Activated CD8-positive, alpha-beta memory T cell treated with anti-CD3 and anti-CD28 coated beads, Interleukin-2, amount 50 U/mL, for 1 hour (primary cell): ENCODE results near the gene HOXB9.

Experiments used
- DNase-seq: peaks from one replicate; pipeline ENCODE4 v3.0.0-alpha.2; 2020; ENCODE audit errors: extremely low read depth

Gene HOXB9

DNA sequence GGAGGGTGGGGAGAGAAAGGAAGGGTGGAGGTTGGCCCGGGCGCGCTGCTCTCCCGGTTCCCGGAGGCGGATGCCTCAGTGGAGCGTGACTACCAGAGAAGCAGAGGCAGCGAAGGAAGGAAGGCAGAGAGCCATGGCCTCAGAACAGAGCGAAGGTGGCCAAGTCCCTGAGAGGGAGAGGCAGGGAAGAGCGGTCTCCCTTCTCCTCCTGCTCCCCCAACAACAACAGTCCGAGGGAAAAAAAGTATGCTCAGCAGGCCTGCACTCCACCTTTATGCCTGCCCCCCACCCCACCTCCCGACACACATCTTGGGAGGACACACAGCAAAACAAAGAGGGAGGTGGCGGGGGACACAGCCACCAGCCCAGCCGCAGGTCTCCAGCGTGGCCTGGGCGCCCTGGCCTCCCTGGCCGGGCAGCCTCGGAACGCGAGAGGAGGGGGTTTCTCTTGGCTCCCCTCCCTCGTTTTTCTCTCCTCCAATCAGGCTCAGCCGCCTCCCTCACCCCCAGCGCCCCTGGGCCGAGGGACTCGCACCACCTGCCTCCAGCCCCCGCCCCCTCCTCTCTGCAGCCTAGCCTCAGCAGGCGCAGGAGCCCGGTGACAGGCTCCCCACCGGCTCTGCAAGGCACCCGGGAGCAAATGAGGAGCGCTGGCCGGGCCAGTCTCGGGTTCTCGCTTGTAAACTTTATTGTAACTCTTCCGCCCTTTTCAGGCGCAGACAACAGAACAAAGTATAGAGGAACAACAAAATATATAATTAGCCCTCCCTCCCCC, 14.3 kb downstream of the HOXB9 start:
- no peak for DNase-seq

DNA sequence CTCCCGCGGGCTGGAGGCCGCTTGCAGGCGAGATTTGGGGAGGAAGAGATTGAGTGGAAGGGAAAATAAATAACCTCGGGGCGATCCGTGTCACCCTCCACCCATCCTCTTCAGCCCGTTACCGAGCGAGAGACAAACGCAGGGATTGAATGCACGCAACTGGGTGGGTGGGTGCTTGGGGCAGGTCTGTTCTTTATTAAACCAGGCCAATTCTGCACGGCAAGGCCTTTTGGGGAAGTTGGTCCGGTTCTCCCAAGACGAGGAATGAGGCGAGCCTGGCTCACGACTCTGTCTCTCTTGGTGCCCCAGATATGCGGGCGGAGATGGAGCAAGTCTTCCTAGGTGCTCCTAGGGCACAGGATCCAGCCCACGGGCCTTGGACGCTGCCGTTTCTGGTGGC, 14.9 kb downstream of the HOXB9 start:
- no peak for DNase-seq

DNA sequence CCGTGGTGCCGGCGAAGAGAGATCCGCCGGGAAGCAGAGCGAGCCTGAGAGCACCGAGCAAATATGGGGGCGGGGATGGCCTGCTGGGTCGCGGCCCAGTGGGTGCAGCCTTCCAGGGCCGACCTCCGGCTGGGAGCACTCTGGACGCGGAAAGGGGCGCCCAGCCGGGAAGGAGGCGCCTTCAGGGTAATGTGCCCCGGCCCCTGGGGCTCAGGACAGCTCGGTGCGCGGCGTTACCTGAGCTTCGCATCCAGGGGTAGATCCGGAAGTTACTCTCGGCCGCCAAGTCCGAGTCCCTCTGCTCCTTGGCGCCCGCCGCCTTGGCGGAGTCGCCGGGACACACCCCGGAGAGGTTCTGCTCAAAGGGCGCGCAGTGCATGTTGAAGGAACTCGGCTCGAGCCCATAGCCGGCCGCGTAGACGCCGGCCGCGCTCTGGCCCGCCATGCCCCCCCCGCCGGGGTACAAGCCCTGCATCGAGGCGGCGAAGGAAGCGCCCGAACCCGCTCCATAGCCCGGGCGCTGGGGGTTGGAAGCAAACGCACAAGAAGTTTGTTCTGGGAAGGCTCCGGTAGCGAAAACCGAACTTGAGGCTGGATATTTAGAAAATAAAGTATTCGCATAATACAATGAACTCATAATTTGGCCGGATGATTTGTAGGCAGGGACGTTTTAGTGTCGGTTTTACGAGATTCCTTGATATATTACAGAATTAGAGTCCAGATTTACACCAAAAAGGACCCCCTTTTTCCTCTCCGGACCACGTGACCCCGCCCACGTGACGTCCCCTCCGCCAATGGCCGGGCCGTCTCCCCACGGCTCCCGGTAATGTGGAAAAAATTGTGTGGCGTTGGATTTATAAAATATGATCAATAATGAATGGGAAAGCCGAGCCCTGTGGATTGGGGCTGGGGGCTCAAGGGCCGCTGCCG, 15.6 kb downstream of the HOXB9 start, which contains the start of gene HOXB7:
Gene HOXB7 (minus strand): TSS at position 736 of the 930 bp plus-strand sequence. CDS start 99 bp downstream, at position 637.
- no peak for DNase-seq

DNA sequence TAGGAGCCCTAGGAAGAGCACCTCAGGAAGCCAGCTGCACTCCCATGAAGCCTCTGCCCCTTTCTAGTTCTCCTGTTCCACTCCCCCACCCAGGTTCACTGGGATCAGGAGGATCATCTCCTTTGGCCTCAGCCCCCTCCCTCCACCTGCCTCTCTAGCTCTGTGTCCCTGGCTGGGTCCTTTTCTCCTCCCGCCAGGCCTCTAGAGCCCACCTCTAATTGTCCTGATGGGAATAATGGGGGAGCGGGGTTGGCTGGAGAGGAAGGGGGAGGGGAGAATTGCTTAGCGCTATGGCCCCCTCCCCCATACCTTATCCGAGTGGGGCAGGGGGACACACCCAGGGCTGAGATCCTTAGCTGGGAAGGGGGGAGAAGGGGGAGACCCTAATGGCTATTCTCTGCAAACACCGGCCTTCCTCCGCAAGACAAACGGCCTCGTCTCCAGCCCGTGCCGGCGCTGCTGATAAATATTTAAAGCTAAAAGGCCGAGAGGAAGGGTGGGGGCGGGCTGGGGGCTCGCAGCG, 16.3 kb downstream of the HOXB9 start:
- DNase-seq = no peak

DNA sequence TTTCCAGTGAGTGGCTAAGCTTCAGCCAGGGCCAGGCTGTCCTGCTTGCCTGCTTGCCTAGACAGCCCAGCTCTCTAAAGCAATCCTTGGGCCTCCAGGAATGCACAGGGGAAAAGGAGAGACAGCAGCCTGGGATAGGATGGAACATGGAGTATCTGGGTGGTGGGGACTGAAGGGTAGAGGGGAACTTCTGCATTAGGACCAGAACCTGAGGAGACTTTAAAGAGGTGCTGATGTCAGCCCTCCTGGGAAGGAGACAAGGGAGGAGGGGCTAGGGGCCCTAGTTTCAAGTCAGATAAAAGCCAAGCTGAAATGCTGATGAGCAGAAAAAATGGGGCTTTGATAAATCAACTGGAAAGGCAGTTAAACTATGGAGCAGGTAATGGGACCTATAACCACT, 17.1 kb downstream of the HOXB9 start:
- no peak for DNase-seq

DNA sequence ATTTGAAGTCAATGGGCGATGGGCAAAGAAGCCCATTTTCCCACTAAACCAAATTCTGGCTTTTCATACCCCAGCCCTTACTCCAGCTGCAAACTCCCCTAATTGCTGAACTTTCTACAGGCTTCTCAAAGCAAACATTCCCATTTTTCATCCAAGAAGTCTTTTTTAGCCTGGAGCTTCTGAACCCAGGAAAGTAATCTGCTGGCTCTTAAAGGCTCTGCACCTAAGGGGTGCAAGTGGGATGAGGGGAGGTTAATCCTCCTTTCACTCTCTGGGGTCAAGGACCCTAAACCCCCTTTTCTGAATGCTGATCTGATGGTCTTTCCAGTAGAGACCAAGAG, 17.7 kb downstream of the HOXB9 start:
- DNase-seq = no peak

DNA sequence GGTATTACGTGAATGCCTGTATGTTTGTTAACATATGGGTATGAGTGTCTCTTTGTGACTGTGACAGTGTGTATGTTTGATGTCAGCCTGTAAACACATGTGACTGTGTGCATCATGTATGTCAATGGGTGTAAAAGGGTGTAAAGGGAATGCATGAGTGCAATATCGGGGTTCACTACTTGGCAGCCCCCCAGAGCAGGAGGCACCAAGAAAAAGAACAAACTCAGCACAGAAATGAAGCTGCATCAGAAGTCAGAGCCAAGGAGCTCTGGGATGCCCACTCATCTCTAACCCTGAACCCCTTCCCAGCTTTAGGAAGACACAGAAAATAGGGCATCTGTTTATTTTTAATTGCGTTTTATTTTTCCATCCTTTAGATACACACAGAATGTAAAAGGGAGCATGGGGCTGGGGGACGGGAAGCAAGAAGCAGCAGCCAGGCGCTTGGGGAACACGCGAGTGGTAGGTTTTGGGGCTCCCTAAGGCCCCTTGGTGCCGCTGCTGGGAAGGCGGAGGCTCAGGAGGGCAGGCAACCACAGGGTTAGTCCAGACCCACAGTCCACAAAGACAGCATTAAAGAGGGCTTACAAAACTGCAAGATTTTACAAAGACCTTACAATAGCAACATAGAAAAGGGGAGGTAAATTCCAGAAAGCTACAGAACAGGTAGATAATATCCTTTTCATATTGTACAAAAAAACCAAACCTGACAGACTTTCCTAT, 19.1 kb downstream of the HOXB9 start:
- DNase-seq = no peak

DNA sequence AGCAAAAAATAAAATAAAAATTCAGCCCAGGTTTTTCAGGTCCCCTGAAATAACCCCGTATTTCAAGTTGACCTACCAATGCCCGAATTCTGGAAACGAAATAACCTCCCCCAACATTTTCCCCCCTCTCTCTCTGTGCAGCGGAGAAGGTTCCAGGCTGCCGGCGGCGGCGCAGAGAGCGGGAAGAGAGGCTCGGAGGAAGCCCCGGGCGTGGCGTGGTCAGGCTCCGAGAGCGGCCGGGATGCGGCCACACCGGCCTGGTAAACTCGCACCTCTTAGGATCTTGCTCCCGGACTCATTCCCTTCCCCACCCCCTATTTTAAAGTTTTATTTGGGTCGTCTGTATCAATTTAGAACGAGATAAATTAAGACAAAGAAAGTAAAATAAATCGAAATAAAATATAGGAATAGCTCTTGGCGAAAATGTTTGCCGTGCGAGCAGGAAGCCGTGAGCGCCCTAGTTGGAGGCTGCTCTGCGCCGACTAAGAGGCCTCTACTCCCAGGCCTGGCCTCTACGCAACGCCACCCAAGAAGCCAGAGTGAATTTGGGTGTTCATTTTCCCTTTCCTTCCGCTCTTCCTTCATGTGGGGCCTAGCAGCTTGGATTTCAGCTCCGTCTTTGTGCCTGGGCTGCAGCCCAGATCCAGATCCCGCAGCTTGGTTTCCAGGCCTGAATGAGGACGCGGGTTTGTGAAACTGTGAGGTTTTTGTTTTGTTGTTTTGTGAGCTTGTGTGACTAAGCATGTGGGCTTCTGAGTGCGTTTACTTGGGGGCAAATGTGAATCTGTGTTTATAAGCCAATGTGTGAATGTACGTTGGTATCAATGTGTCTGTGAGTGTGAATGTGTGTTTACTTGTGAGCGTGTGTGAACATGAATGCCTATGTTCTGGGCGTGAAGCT, 19.9 kb downstream of the HOXB9 start:
- DNase-seq = no peak

DNA sequence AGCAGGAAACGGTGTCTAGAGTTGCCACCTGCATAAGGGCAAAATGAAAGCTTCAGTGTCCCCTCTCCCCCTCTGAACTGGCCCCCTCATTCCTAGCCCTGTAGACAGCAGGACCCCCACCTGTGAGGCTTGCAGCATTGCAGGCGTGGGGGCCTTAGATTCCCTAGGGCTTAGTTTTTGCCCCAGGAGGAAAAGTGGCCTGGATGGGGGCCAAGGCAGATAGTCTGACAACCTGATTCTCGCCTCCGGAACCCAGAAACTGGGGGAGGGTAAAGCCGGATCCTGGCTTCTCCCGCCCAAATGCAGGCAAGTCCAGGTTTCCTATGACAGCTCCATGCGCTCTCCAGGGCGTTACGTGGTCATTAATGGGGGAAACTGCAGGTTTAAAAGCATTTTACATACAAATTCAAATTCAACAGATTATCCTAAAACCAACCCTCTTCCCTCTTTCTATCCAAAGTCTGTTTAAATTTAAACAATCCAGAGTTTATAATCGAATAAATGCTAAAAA, 20.7 kb downstream of the HOXB9 start:
- DNase-seq = no peak

DNA sequence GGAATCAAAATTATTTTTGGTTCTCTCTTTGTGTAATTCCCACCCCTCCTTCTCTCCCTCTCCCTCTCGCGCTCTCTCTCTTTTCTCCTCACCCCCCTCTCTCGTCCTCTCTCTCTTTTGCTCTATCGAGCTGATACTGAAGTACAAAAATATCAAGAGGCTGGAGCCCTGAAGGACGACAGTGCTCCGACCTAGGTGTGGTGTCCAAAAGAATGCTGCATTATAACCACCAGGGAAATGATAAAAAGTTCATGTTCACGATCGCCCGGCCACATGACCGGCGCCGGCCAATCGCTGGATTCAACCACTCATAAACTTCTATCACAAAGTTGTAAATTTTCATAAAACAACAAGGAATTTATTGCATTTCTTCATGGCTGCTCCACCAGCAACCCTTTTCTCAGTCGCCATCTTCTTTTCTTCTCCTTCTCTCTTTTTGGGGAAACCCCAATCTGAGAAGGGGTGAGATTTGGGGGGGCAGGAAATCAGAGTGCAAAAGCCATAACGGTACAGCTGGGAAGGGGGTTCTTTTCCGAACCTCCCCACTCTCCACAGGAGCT, 21.3 kb downstream of the HOXB9 start, which contains the start of gene HOXB6:
Gene HOXB6 (minus strand): TSS at position 217 of the 560 bp plus-strand sequence. CDS start 6,836 bp downstream, outside the sequence.
- no peak for DNase-seq

DNA sequence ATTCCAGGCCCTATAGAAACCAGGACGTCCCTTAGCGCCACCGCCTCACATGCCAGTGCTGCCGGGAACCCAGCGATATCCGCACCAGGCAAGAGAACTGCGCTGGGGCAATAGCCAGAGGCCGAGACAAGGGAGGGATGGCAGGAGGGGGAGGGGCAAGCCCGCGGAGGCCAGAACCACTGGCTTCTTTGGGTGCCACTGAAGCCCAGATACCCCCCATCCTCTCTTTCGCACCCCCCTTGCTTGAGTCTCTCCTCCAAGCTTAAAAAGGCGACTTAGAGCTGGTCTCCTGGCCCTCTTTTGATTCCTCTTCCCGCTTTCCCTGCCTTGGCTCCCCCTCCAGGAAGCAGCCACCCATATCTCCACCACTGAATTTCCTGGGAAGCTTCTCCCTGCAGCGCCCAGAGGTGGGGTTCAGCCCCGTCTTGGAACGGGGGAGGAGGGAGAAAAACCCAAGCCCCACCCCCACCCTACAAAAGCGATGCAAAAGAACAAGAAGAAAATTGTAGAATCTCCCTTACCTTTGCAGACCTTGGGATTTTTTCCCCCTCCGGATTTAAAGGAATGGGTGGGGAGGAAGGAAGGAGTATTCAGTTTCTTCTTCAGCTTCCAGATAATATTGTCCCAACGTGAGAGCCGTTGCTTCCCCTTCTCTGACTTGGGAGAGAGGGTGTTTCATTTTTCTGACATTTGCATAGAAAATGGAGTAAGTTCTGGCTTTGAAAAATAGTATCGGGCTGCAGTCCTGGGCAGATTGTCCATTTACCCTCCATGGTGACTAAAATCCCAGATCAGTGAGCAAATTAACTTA, 22.0 kb downstream of the HOXB9 start:
- no peak for DNase-seq

DNA sequence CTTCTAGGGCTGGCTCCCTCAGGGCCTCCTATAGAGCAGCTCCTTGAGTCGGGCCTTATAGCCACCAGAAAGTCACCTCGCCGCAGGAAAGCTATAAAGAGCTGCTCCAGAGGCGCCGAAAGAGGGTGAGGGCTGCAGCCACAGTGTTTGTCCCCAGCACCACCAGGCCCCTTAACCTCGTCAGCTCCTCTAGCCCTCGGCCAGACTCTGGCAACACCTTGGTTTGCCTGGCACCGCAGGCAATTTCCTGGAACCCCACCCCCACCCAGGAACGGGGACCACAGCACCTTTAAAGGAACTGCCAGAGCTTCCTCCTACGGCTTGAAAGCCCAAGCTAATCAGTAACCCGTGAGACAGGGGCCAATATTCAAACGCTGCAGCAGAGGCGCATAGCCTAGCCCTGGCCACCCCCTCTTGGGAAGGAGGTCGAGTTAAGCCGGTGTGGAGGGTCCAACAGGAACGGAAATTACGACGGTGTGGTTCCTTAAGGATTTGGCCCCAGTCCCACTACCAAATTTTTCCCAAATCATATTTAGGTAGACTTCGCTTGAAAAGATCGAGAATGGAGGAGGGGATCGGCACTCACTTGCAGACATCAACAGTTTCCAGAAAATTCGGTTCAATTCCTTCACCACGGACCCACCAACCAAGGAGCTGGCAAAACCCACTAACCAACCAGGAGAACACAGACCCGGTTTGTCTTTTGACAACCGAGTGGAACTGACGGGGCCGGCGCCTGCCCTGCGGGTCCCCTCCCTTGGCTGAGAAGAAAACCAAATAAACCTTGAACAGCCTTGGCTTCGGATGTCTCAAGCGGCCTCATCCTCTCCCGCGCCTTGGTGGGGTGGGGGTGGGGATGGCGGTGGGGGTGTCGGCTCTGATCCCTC, 24.4 kb downstream of the HOXB9 start:
- no peak for DNase-seq

DNA sequence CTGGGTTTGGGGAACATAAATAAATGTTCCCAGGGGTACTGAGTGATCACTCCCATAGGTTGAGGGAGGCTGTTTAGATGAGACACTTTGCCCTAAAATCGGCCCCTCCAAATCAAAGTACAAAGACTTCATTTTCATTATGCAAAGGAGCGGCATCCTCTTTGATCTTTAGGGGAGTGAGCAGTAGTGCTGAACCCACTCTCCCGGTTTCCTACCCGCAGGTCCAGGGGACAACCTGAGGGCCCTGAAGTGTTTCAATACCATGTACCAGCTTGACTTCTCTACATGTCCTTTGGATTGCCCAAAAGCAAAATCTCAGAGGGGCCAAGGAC, 25.0 kb downstream of the HOXB9 start:
- no peak for DNase-seq

DNA sequence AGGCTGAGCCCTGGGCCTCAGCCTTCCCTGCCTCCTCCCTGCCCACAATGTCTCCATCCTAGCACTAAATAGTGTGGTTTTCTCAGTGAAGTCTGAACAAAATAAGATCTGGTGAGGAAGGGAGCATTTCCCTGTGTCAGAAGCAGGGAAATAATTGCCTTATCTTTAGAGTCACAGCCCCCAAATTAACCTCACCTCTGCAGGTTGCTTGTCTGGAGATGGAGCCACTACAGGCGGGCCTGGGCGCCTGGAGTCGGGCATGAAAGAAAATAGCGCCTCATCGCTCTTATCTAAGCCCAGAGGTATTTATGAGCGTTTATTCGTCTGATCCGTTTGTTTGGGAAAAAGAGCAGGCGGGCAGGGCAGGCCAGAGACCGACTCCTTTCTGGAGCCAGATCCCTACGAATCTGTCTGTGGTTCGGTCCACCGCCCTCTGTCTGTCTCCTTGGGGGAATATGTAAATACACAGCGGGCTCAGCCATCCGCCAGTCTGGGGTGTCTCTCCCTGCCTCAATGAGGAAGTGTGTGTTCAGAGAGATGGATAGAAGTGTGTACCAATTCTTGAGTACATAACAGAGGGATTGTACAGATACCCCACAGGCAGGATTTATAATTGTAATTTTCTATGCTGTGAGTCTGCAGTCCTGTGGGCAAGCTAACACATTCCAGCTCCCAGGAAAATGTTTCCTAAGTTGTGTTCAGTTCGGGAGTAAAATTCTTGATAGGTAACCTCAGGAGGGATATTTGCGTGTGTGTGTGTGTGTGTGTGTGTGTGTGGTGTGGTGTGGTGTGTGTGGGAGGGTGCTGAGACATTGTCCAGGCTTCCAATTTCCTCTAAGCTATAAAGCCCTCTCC, 25.7 kb downstream of the HOXB9 start:
- no peak for DNase-seq

DNA sequence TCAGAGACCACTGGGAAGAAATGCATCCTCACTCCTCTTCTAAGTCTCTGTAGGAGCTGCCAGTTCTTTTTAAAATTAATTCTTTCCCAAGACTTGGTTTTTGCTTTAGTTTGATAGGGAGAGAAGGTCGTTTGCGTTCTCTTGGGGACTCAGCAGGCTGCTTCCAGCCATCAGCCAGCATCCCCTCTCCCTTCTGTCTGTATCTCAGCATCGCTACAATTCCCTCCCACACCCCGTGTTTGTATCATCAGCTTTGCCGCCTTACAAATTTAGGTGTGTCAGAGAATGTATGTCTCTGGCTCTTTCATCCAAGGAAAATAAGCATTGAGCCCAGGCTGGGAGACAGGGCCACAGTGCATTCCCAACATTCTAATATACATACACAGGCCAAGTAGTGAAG, 26.8 kb downstream of the HOXB9 start:
- DNase-seq = no peak

DNA sequence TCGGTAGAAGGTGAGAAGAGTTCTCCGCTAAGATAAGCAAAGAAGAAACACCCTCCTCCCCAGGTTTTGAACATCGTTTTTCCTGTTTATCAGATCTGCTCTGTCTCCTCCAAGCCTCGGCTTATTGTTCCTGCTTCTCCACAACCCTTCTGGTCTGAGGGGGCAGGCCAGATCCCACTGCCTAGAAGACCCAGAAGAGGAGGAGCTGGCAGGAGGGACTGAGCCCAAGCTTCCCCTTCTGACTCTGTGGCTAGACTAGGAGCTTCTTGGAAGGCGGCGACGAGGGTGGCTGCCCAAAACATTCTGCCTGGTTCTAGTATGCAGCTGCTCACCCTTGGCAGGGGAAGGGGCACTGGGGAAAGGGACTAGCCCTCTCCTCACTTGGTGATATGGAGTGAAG, 27.4 kb downstream of the HOXB9 start:
- DNase-seq = no peak

DNA sequence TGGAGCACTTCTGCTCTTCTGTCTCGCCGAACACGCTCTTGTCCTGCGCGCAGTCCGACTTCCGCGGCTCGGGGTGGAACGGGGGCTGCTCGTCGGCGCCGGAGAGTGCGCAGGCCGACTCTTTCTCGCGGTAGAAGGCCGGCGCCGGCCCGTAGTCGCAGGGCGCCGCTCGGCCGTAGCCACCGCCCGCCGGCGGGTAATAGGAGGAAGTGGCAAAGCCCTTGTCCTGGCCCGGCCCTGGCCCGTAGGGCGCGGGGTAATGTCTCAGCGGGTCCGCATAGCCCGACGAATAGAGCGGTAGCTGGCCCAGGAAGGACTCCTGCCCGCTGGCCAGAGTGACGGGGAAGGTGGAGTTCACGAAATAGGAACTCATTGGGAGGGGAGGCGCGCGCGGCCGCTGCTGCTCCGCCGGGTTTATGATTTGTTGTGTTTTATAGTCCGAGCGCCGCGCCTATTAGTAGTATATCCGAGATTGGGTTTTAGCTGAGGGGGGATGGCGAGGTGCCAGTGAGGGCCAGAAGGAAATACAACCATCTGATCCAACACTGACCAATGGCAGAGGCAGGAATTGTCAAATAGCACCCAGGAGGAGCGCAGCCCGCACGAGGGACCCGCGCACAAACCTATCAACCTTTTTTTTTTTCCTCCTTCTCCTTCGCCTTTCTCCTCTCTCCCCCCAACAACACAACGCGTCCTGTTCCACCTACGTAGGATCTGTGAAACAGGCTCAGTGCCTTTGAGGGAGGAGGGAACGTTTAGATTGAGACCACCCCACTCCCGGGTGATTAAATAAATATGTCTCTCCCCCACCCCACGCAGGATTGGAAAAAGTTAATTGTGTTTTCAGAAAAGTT, 28.2 kb downstream of the HOXB9 start:
- no peak for DNase-seq
